Prostate gland (tissue), 2 donors: ENCODE data around the gene ZC3H12D. TPM values are rescaled to one million over a fixed set of nuclear protein-coding genes. Genes with fewer than 3 reads are reported as not detected.

Experiments
- DNase-seq: peaks from one replicate; pipeline ENCODE4 v3.0.0-alpha.2; 2019; ENCODE audit warnings: low spot score
- H3K27ac ChIP-seq, 2 donors: fragments of 200-600 bp; sonication (generic); 2 replicates each; pipeline ENCODE4 v1.5.1; 2017 to 2019
- H3K27me3 ChIP-seq: fragments of 200-600 bp; sonication (generic); replicated peaks from 2 replicates; pipeline ENCODE4 v1.5.1; 2019; ENCODE audit not compliant: insufficient read depth
- H3K36me3 ChIP-seq, 2 donors: fragments of 200-600 bp; sonication (generic); 1 replicate in 1 of 2; 2 replicates in 1 of 2; pipeline versions ENCODE4 v1.5.1 to v1.8.1; 2017 to 2019
- H3K4me1 ChIP-seq: fragments of 200-600 bp; sonication (generic); replicated peaks from 2 replicates; pipeline ENCODE4 v1.5.1; 2019
- H3K4me3 ChIP-seq, 2 donors: fragments of 200-600 bp; sonication (generic); 2 replicates each; pipeline ENCODE4 v1.5.1; 2017 to 2019
- H3K9me3 ChIP-seq: fragments of 200-600 bp; sonication (generic); 2 replicates; pipeline ENCODE4 v1.5.1; 2017
- CTCF ChIP-seq, 4 experiments: fragments of 200-600 bp in 2 of 4; fragments of 450-650 bp in 2 of 4; sonication (generic) in 2 of 4; IDR thresholded peaks; 1 replicate in 3 of 4; 2 replicates in 1 of 4; pipeline ENCODE4 v1.5.1; 2016 to 2019; ENCODE audit warnings: antibody characterized with exemption in 4 of 4, mild to moderate bottlenecking in 2 of 4, moderate library complexity in 2 of 4
- POLR2A ChIP-seq: fragments of 450-650 bp; IDR thresholded peaks from one replicate; pipeline ENCODE4 v1.6.1; 2016; ENCODE audit warnings: antibody characterized with exemption, mild to moderate bottlenecking
- POLR2AphosphoS5 ChIP-seq: sonication (generic); formaldehyde crosslinking; IDR thresholded peaks from one replicate; pipeline ENCODE4 v1.6.1; 2017; ENCODE audit warnings: antibody characterized with exemption
- WGBS: methylation state at CpG from one replicate; pipeline ENCODE4 v1.1.5; 2018; 5-methylcytosine and 5-hydroxymethylcytosine counted together
- intact Hi-C: fragments of 100-400 bp; cut with DNase I; formaldehyde crosslinking; loops from one replicate; pipeline ENCODE4 v1.14.2; 2022
- total RNA-seq, 2 donors: library from RNA; depleted of rRNA; stranded (reverse); fragments of >200 nt; gene quantifications; one replicate each; pipeline ENCODE4 v1.1.0, GENCODE V29; 2016

ZC3H12D gene
- total RNA-seq, 2 donors from 2014 or later: 1.5 to 3.5 TPM

DNA sequence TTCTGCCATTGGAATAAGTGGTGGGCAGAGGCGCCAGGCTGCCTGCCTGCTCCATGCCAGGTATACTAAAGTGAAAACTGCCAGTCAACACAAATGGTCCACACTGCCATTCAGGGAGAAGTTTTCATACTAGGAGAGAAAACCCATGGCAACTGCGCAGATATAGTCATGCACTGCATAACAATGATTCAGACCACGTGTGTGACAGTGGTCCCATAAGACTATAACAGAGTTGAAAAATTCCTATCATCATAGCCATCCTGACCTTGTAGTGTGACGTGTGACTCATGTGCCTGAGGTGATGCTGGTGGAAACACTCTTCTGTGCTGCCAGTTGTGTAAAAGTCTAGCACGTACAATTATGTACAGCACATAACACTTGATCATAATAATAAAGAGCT, 25.1 kb downstream of the ZC3H12D start:
- H3K36me3 ChIP-seq: no peaks in the 10 kb centered on the region
- WGBS: 74% methylated on average over 5 of the region's 5 CpGs
- no peaks in the 10 kb centered on the region for H3K4me1 ChIP-seq
- no peaks in the 10 kb centered on the region for H3K9me3 ChIP-seq
- H3K27ac ChIP-seq: no peak overlapping the region
- DNase-seq: no peak
- no peaks in the 10 kb centered on the region for H3K27me3 ChIP-seq
- TF ChIP-seq POLR2A (no peak), POLR2AphosphoS5 (no peak), CTCF (IDR thresholded peaks at IDR 0.05) (no peak)
- intact Hi-C loops: loop anchor here (10.0 kb wide), 1 partner anchor 45 kb away; no protein-coding TSS in a partner anchor
- H3K4me3 ChIP-seq: no peak overlapping the region

DNA sequence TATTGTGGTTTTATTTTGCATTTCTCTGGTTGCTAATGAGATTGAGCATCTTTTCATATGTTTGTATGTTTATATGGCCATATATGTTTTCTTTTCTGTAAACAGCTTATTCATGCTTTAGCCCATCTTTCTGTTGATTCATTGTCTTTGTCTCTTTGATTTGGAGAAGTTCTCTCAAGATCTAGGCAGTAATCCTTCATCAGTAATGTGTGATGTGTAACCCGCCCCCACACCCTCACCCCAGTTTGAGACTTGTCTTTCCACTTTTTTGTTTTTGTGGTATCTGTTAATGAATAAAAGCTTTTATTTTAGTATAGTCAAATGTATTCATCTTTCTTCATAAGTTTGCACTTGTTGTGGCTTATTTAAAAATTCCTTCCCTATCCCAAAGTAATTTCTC, 26.0 kb downstream of the ZC3H12D start:
- no peaks in the 10 kb centered on the region for H3K36me3 ChIP-seq
- DNase-seq: no peak
- no peak overlapping the region for H3K4me3 ChIP-seq
- TF ChIP-seq POLR2A: no peak
- no peak for TF ChIP-seq CTCF (IDR thresholded peaks at IDR 0.05)
- no peak for TF ChIP-seq POLR2AphosphoS5
- no peaks in the 10 kb centered on the region for H3K9me3 ChIP-seq
- WGBS: 78% methylated on average over 1 of the region's 1 CpG
- no peaks in the 10 kb centered on the region for H3K27me3 ChIP-seq
- H3K27ac ChIP-seq: no peak overlapping the region
- intact Hi-C loops: loop anchor here (10.0 kb wide), 1 partner anchor 46 kb away; no protein-coding TSS in a partner anchor
- peaks cover 7% of the 10 kb centered on the region for H3K4me1 ChIP-seq

DNA sequence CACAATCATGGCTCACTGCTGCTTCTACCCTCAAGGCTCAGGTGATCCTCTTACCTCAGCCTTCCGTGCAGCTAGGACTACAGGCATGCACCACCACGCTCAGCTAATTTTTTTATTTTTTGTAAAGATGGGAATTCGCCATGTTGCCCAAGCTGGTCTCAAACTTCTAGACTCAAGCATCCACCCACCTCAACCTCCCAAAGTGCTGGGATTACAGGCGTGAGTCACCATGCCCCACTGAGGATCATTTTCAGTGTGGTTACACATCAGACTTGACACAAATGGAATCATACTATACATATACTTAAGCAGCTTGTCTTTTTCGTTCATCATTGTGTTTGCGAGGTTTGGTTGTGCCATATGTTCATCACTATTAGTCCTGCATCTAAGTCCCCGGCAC, 26.6 kb downstream of the ZC3H12D start:
- intact Hi-C loops: loop anchor here (10.0 kb wide), 1 partner anchor 47 kb away; no protein-coding TSS in a partner anchor
- Histone ChIP-seq H3K36me3 (no peaks in the 10 kb centered on the region), H3K4me1 (peaks cover 8% of the 10 kb centered on the region), H3K4me3 (no peak overlapping the region), H3K27ac (no peak overlapping the region), H3K27me3 (no peaks in the 10 kb centered on the region), H3K9me3 (no peaks in the 10 kb centered on the region)
- no peak for TF ChIP-seq POLR2A
- TF ChIP-seq POLR2AphosphoS5: no peak
- TF ChIP-seq CTCF (IDR thresholded peaks at IDR 0.05): no peak
- over 99% methylated on average over 7 of the region's 7 CpGs for WGBS
- no peak for DNase-seq

- Histone ChIP-seq H3K4me3 (no peak overlapping the region), H3K36me3 (no peaks in the 10 kb centered on the region), H3K27me3 (no peaks in the 10 kb centered on the region), H3K27ac (no peak overlapping the region), H3K9me3 (no peaks in the 10 kb centered on the region), H3K4me1 (peaks cover 8% of the 10 kb centered on the region)
- intact Hi-C loops: loop anchor here (10.0 kb wide), 1 partner anchor 47 kb away; no protein-coding TSS in a partner anchor
- 58% methylated on average over 7 of the region's 7 CpGs for WGBS
- no peak for DNase-seq
- TF ChIP-seq POLR2AphosphoS5: no peak
These were observed 27.4 kb downstream of the ZC3H12D start for GRCh38 chr6:149457316-149457884.

DNA sequence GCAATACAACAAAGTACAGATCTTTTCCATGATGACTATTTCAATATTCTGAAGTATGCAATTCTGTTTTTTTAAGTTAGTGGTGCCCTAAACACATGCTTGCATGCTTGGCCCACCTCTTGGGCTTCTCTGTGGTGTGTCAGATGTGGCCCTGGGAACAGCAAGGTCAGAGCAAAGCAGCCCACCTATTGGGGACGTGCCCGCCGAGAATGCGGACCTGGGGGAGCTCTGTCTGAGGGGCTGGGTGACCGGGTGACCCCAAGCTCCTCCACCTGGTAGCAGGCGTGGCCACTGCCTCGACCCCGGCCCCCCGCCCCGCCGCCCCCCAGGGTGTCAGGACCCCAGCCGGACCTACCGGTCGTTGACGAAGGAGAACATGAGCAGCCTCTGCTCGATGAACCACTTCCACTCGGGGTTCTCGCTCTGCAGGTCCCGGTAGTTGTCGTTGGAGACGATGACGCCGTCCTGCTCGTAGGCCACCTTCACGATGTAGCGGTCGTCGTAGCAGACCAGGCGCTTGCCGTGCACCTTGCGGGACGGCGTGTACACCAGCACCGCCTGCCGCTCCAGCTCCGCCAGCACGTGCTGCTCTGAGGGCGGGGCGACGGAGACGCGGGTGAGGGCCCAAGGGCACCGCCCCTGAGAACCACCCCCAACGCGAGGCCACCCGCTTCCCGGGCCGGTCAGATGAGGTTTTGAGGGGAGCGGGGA, 28.3 kb downstream of the ZC3H12D start:
- WGBS: 91% methylated on average over 38 of the region's 49 CpGs
- no peak overlapping the region for H3K4me3 ChIP-seq
- DNase-seq: no peak

More for the DNA sequence above, 28.3 kb downstream of the ZC3H12D start:
- H3K9me3 ChIP-seq: no peaks in the 10 kb centered on the region
- no peak overlapping the region for H3K27ac ChIP-seq
- TF ChIP-seq CTCF (IDR thresholded peaks at IDR 0.05): no peak
- no peaks in the 10 kb centered on the region for H3K27me3 ChIP-seq
- intact Hi-C loops: loop anchor here (10.0 kb wide), 1 partner anchor 48 kb away; no protein-coding TSS in a partner anchor
- H3K36me3 ChIP-seq: no peaks in the 10 kb centered on the region
- peaks cover 8% of the 10 kb centered on the region for H3K4me1 ChIP-seq
